ENCODE data around the gene AP1B1. TPM values are rescaled to one million over a fixed set of nuclear protein-coding genes. Genes with fewer than 3 reads are reported as not detected.

AP1B1 gene
- total and polyA plus RNA-seq, 2 donors (not counting 1 experiment from before 2014, with no cell fraction given), result 139 to 174 TPM

DNA sequence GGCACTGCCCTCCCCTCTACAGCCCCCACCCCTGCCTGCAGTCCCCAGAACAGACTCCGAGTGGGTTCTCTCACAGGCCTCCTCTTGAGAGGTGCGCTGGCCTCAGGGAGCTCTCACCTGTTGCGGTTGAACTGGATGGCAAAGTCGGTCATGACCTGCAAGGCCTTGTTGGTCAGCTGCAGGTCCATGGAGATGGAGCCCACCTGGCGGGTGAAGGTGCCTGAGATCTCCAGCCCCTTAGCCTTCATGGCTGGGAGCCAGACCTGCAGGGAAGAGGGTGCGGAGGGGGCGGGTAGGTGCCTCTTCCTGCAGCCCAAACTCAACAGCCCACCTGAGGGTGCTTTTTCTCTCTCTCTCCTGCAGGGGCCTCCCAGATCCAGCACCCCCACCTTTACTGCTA lies 54.2 kb downstream of the AP1B1 start:
- H3K9ac ChIP-seq (ENCODE audit: low read length), result no peak overlapping the region
- no peaks in the 10 kb centered on the region for H3K9me3 Mint-ChIP-seq (ENCODE audit: insufficient read depth)
- no peaks in the 10 kb centered on the region for H3K9me3 ChIP-seq (ENCODE audit: control extremely low read depth in 1 of 3, control insufficient read depth in 2 of 3, insufficient read depth in 1 of 3, low read length in 2 of 3)
- peaks cover 4% of the 10 kb centered on the region for H3K79me2 ChIP-seq (ENCODE audit: control insufficient read depth, insufficient read depth, low read length)
- ATAC-seq (ENCODE audit: low read depth) (no peak), DNase-seq (no peak)
- H3K4me3 Mint-ChIP-seq, result no peak overlapping the region
- ChIA-PET CTCF (no interaction called here), POLR2A (no interaction called here)
- H2AFZ ChIP-seq (ENCODE audit: insufficient read depth, low read depth, low read length, poor library complexity, severe bottlenecking), result no peak overlapping the region
- peaks cover 2 to 92% of the 10 kb centered on the region in 2 experiments for H3K36me3 ChIP-seq (replicated peaks in 1 of 2; ENCODE audit: control extremely low read depth in 1 of 2, control insufficient read depth in 1 of 2, extremely low read depth in 1 of 2, insufficient read depth in 2 of 2, low read length in 1 of 2)
- H3K4me3 ChIP-seq (ENCODE audit: control extremely low read depth in 1 of 5, extremely low read depth in 1 of 5, insufficient read depth in 1 of 5, low read depth in 2 of 5, low read length in 4 of 5), result no peak overlapping the region
- intact Hi-C loops (cut with micrococcal nuclease), result no loop called here
- H3K27ac Mint-ChIP-seq, result no peak overlapping the region
- H3K4me1 ChIP-seq (ENCODE audit: control insufficient read depth in 2 of 2, insufficient read depth in 2 of 2, low read length in 2 of 2), result no peaks in the 10 kb centered on the region
- WGBS (ENCODE audit: insufficient coverage), result 100% methylated on average over 6 of the region's 7 CpGs
- no peaks in the 10 kb centered on the region for H3K27me3 Mint-ChIP-seq
- H3K4me2 ChIP-seq (replicated peaks; ENCODE audit: low read depth, low read length, poor library complexity, severe bottlenecking), result no peak overlapping the region
- no peaks in the 10 kb centered on the region for H3K27me3 ChIP-seq (replicated peaks in 1 of 4; ENCODE audit: control extremely low read depth in 1 of 4, control insufficient read depth in 3 of 4, insufficient read depth in 4 of 4, low read length in 3 of 4)
- H4K20me1 ChIP-seq (ENCODE audit: control insufficient read depth, insufficient read depth, low read length, poor library complexity, severe bottlenecking), result peaks cover 74% of the 10 kb centered on the region
- H3K27ac ChIP-seq (ENCODE audit: low read length in 2 of 2), result no peak overlapping the region
- TF ChIP-seq EZH2 (IDR thresholded peaks at IDR 0.05; ENCODE audit: borderline replicate concordance, insufficient read depth, low read depth, low read length, poor library complexity, severe bottlenecking) (no peak), CTCF (IDR thresholded peaks at IDR 0.05) (no peak)
- H3K4me1 Mint-ChIP-seq, result no peaks in the 10 kb centered on the region

- Mint-ChIP-seq H3K27me3 (no peaks in the 10 kb centered on the region), H3K4me3 (no peak overlapping the region), H3K4me1 (no peaks in the 10 kb centered on the region), H3K27ac (no peak overlapping the region), H3K9me3 (ENCODE audit: insufficient read depth) (no peaks in the 10 kb centered on the region)
- no peak overlapping the region for H3K4me3 ChIP-seq (ENCODE audit: control extremely low read depth in 1 of 5, extremely low read depth in 1 of 5, insufficient read depth in 1 of 5, low read depth in 2 of 5, low read length in 4 of 5)
- H3K9me3 ChIP-seq (ENCODE audit: control extremely low read depth in 1 of 3, control insufficient read depth in 2 of 3, insufficient read depth in 1 of 3, low read length in 2 of 3), result no peaks in the 10 kb centered on the region
- H3K79me2 ChIP-seq (ENCODE audit: control insufficient read depth, insufficient read depth, low read length), result peaks cover 4% of the 10 kb centered on the region
- no peak for TF ChIP-seq EZH2 (IDR thresholded peaks at IDR 0.05; ENCODE audit: borderline replicate concordance, insufficient read depth, low read depth, low read length, poor library complexity, severe bottlenecking)
- no peak for TF ChIP-seq CTCF (IDR thresholded peaks at IDR 0.05)
- ChIA-PET POLR2A (no interaction called here), CTCF (no interaction called here)
- WGBS (ENCODE audit: insufficient coverage), result 92% methylated on average over 7 of the region's 8 CpGs
- H3K9ac ChIP-seq (ENCODE audit: low read length), result no peak overlapping the region
- H3K36me3 ChIP-seq (replicated peaks in 1 of 2; ENCODE audit: control extremely low read depth in 1 of 2, control insufficient read depth in 1 of 2, extremely low read depth in 1 of 2, insufficient read depth in 2 of 2, low read length in 1 of 2), result peaks cover 2 to 91% of the 10 kb centered on the region in 2 experiments
- H3K4me1 ChIP-seq (ENCODE audit: control insufficient read depth in 2 of 2, insufficient read depth in 2 of 2, low read length in 2 of 2), result no peaks in the 10 kb centered on the region
- intact Hi-C loops (cut with micrococcal nuclease), result no loop called here
- H4K20me1 ChIP-seq (ENCODE audit: control insufficient read depth, insufficient read depth, low read length, poor library complexity, severe bottlenecking), result peaks cover 68% of the 10 kb centered on the region
- no peak for ATAC-seq (ENCODE audit: low read depth)
- no peak overlapping the region for H2AFZ ChIP-seq (ENCODE audit: insufficient read depth, low read depth, low read length, poor library complexity, severe bottlenecking)
- DNase-seq, result no peak
- no peaks in the 10 kb centered on the region for H3K27me3 ChIP-seq (replicated peaks in 1 of 4; ENCODE audit: control extremely low read depth in 1 of 4, control insufficient read depth in 3 of 4, insufficient read depth in 4 of 4, low read length in 3 of 4)
- no peak overlapping the region for H3K4me2 ChIP-seq (replicated peaks; ENCODE audit: low read depth, low read length, poor library complexity, severe bottlenecking)
- no peak overlapping the region for H3K27ac ChIP-seq (ENCODE audit: low read length in 2 of 2)
Measured at GRCh38 chr22:29332886-29333496, 55.4 kb downstream of the AP1B1 start.

All from B cell (primary cell).